ENCODE data around the gene SMYD4. TPM values are rescaled to one million over a fixed set of nuclear protein-coding genes. Genes with fewer than 3 reads are reported as not detected.
A peak's percentile ranks its signal among the peaks of the same experiment; 100 is the strongest.

SMYD4 gene
- total RNA-seq, 1 donor: 10.7 TPM

DNA sequence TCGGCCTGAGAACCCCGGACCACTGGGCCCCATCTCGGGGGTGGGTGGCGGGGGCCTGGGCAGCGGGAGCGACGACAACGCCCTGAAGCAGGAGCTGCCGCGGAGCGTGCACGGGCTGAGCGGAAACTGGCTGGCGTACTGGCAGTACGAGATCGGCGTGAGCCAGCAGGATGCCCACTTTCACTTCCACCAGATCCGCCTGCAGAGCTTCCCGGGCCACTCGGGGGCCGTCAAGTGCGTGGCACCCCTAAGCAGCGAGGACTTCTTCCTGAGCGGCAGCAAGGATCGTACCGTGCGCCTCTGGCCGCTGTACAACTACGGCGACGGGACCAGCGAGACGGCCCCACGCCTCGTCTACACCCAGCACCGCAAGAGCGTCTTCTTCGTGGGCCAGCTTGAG, 95.9 kb downstream of the SMYD4 start:
- DNase-seq (ENCODE audit: low read depth): no peak
- TF ChIP-seq, protein P1, sequence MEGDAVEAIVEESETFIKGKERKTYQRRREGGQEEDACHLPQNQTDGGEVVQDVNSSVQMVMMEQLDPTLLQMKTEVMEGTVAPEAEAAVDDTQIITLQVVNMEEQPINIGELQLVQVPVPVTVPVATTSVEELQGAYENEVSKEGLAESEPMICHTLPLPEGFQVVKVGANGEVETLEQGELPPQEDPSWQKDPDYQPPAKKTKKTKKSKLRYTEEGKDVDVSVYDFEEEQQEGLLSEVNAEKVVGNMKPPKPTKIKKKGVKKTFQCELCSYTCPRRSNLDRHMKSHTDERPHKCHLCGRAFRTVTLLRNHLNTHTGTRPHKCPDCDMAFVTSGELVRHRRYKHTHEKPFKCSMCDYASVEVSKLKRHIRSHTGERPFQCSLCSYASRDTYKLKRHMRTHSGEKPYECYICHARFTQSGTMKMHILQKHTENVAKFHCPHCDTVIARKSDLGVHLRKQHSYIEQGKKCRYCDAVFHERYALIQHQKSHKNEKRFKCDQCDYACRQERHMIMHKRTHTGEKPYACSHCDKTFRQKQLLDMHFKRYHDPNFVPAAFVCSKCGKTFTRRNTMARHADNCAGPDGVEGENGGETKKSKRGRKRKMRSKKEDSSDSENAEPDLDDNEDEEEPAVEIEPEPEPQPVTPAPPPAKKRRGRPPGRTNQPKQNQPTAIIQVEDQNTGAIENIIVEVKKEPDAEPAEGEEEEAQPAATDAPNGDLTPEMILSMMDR (IDR thresholded peaks at IDR 0.05; ENCODE audit: insufficient read depth, low read length): no peak
- H3K4me3 ChIP-seq (ENCODE audit: low read depth, low read length): no peak overlapping the region

DNA sequence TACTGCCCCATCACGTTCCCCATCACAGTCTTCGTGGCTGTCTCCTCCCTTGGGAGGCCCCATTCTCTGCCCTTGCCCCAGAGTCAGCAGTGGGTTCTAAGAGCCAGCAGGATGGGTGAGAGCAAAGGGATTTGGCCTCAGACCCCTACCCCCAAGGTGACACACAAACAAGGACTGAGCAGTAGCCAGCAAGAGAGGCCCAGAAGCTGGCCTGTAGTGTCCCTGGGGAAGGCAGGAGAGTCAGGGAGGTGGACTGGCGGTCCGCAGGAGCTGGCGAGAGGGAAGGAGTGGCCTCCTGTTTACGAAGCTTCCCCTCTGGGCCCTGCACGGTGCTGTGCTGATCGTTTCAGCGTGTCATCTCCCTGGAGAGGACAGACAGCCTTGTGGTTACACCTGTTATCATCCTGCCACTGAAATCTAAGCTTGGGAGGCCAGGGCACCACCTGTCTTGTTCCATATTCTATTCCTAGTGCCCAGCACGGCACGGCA, 96.8 kb downstream of the SMYD4 start:
- H3K4me3 ChIP-seq (ENCODE audit: low read depth, low read length): no peak overlapping the region
- TF ChIP-seq, protein P1 (IDR thresholded peaks at IDR 0.05; ENCODE audit: insufficient read depth, low read length): no peak
- no peak for DNase-seq (ENCODE audit: low read depth)

DNA sequence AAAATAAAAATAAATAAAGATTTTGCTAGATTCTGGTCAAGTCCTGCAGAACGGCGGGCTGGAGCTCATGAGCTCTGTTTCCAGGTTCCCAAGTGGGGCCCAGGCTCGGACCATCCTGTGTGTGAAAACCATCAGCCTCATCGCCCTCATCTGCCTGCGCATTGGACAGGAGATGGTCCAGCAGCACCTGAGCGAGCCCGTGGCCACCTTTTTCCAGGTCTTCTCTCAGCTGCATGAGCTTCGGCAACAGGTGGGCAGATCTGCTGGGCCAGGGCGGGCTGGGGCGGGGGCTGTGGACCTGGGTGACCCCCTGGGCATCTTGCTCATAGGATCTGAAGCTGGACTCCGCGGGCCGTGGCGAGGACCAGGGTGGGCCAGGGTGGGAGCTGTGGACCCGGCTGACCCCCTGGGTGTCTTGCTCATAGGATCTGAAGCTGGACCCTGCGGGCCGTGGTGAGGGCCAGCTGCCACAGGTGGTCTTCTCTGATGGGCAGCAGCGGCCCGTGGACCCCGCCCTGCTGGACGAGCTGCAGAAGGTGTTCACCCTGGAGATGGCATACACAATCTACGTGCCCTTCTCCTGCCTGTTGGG, 97.4 kb downstream of the SMYD4 start:
- TF ChIP-seq, protein P1 (IDR thresholded peaks at IDR 0.05; ENCODE audit: insufficient read depth, low read length): no peak
- DNase-seq (ENCODE audit: low read depth): no peak
- H3K4me3 ChIP-seq (ENCODE audit: low read depth, low read length): no peak overlapping the region

DNA sequence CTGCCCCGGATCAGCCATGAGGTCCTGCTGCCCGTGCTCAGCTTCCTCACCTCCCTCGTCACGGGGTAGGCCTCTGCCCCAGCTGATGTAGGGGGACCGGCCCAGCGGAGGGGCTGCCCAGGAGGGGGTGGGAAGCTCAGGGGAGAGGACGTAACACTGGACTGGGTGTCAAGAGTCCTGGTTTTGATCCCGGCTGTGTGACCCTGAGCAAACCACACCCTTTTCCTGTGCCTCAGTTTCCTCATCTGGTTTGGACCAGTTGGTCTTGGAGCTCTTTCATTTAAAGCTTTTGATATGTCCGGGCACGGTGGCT, 98.6 kb downstream of the SMYD4 start:
- no peak for DNase-seq (ENCODE audit: low read depth)
- TF ChIP-seq, protein P1 (IDR thresholded peaks at IDR 0.05; ENCODE audit: insufficient read depth, low read length): no peak
- H3K4me3 ChIP-seq (ENCODE audit: low read depth, low read length): peak overlapping the region; percentile 41

DNA sequence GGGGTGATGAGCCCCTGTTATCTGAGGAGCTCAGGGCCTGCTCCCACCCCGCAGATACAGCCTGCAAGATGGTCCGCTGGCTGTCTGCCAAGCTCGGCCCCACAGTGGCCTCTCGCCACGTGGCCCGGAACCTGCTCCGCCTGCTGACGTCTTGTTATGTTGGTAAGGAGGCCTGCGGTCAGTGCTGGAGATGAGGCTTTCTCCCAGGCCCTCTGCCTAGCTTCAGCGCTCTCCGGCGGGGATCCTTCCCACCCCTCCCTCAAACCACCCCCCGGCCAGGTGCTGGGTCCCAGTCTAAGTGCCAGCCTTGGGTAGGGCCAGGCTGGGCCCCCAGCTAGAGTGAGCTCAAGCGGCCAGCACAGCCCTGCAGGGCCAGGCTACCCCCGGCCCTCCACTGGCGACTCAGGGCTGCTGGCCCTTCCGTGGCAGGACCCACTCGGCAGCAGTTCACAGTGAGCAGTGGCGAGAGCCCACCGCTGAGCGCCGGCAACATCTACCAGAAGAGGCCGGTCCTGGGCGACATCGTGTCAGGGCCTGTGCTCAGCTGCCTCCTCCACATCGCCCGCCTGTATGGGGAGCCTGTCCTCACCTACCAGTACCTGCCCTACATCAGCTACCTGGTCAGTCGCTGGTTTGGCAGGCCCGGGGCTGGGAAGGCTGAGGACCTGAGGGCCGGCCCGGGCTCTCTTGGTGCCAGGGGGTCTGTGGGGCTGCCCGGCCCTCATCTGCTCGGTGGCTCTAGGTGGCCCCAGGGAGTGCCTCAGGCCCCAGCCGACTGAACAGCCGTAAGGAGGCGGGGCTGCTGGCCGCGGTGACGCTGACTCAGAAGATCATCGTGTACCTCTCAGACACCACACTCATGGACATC, 99.1 kb downstream of the SMYD4 start:
- H3K4me3 ChIP-seq (ENCODE audit: low read depth, low read length): peak overlapping the region; percentile 41
- DNase-seq (ENCODE audit: low read depth): peak; percentile 91
- TF ChIP-seq, protein P1 (IDR thresholded peaks at IDR 0.05; ENCODE audit: insufficient read depth, low read length): no peak

DNA sequence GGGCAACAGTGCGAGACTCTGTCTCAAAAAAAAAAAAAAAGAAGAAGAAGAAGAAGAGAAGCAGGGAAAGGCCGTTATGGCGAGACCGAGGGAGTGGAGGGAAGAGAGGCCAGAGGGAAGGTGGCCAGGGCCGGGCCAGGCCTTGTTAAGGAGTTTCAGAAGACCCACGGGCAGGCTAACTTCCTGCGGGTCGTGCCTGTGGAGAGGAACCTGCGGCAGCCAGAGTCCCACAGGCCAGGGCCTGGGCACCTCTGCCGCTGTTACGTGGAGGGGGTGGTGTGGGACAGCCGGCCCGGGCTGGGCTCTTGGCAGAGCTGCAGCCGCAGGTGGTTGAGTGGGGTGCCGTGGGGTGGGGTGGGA, 99.8 kb downstream of the SMYD4 start:
- DNase-seq (ENCODE audit: low read depth): no peak
- peak overlapping the region; percentile 44 for H3K4me3 ChIP-seq (ENCODE audit: low read depth, low read length)
- TF ChIP-seq, protein P1 (IDR thresholded peaks at IDR 0.05; ENCODE audit: insufficient read depth, low read length): no peak

Other genes starting within 250 kb of the SMYD4 start
- 3.0 and 9.3 TPM in 2 replicates for gene SLC43A2, start 201.1 kb downstream of the SMYD4 start, total RNA-seq (ENCODE audit: low replicate concordance)
- 0.90 and 1.3 TPM in 2 replicates for gene SCARF1, start 184.2 kb downstream of the SMYD4 start, total RNA-seq (ENCODE audit: low replicate concordance)
- gene RILP, start 180.0 kb downstream of the SMYD4 start, total RNA-seq (ENCODE audit: low replicate concordance): 9.7 and 10.7 TPM in 2 replicates
- 59.7 and 138 TPM in 2 replicates for gene PRPF8, start 145.0 kb downstream of the SMYD4 start, total RNA-seq (ENCODE audit: low replicate concordance)
- gene TLCD2, start 119.5 kb downstream of the SMYD4 start, total RNA-seq (ENCODE audit: low replicate concordance): 4.5 and 10.1 TPM in 2 replicates
- 27.7 and 39.6 TPM in 2 replicates for gene WDR81, start 105.2 kb downstream of the SMYD4 start, total RNA-seq (ENCODE audit: low replicate concordance)
- 0.18 and 1.3 TPM in 2 replicates for gene SERPINF2, start 87.0 kb downstream of the SMYD4 start, total RNA-seq (ENCODE audit: low replicate concordance)
- 161 and 450 TPM in 2 replicates for gene SERPINF1, start 67.8 kb downstream of the SMYD4 start, total RNA-seq (ENCODE audit: low replicate concordance)
- gene RPA1, start 103 bp upstream of the SMYD4 start, total RNA-seq (ENCODE audit: low replicate concordance): 19.3 and 41.2 TPM in 2 replicates
- 0.27 and 0.90 TPM in 2 replicates for gene RTN4RL1, start 195.4 kb upstream of the SMYD4 start, total RNA-seq (ENCODE audit: low replicate concordance)
- gene DPH1, start 200.3 kb upstream of the SMYD4 start, total RNA-seq (ENCODE audit: low replicate concordance): 28.8 and 50.5 TPM in 2 replicates
- 38.8 and 39.9 TPM in 2 replicates for gene OVCA2, start 212.1 kb upstream of the SMYD4 start, total RNA-seq (ENCODE audit: low replicate concordance)
- gene HIC1, start 225.2 kb upstream of the SMYD4 start, total RNA-seq (ENCODE audit: low replicate concordance): 36.4 and 57.6 TPM in 2 replicates